GM18498 (cell line): ENCODE measurements around the gene LPCAT4.
"Not testable (repeated sequence)": the region's sequence is repeated elsewhere in the genome, so short reads cannot be mapped to it uniquely, and the experiment has no call there.

Experiments used
- ATAC-seq: cut with Tn5 transposase; IDR thresholded peaks from one replicate; pipeline ENCODE4 v1.9.1; 2021; ENCODE audit warnings: mild to moderate bottlenecking, moderate library complexity; ENCODE audit not compliant: unreplicated experiment

The LPCAT4 gene

DNA sequence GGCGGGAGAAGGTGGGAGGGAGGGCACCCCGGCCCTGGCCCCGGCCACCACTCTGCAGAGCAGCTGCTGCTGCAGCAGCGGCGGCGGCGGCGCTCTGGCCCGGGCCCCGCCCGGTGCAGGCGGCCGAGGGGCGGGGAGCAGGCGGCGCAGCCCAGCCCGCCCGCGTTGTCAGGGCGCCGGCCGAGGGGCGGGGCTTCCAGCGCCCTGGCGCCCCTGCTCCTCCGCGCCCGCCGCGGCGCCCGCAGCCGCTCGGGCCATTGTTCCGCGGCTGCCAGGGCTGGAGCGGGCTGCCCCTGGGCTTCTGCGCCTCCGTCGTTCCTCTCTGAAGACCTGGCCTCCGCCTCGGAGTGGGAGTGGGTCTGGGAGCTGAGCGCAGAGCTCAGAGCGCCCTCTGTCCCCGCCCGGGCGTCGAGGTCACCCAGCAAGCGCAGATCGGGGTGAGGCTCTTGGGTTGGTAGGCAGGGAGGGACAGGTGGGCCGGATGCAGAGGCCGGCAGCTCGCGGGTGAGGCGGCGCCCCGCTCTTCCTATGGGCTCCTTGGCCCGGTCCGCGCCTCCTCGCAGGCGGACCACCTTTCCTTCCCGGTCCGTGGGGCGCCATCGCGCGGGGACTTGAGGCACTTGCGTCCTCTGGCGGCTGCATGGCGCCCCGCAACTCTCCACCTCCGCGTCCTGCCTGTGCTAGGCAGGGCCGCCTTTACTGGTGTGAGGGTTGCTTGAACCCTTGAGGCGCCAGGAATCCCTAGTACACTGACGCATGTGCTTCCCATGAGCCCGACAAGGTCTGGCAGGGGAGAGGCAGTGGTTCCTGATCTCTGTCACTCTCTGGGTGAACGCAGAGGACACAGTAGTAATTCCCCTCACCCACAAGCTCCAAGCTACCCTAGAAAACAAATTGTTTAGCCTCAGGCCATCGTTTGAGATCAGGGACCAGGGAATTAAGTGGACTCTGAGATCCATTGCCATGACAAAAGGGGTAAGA lies at the start of gene LPCAT4:
Gene LPCAT4 (minus strand): TSS at position 96 of the 981 bp plus-strand sequence. CDS start 96 bp downstream, outside the sequence.
- peak; percentile 87 for ATAC-seq

DNA sequence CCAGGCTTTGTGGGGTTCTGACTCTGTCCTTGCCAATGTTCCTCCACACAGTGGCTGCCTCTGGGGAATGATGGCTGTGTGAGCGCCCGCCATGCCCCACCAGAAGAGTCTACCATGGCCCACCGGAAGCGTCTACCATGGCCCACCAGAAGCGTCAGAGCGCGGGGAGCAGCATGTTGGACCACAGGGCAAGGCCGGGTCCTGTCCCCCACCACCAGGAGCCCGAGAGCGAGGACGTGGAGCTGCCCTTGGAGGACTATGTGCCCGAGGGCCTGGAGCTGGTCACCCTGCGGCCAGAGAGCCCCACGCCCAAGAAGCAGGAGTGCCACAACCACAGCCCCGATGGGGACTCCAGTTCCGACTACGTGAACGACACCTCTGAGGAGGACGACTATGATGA lies 42.5 kb upstream of the LPCAT4 start:
- ATAC-seq = not testable (repeated sequence)

- ATAC-seq = not testable (repeated sequence)
These were observed 42.0 kb upstream of the LPCAT4 start for GRCh38 chr15:34408973-34409372.

DNA sequence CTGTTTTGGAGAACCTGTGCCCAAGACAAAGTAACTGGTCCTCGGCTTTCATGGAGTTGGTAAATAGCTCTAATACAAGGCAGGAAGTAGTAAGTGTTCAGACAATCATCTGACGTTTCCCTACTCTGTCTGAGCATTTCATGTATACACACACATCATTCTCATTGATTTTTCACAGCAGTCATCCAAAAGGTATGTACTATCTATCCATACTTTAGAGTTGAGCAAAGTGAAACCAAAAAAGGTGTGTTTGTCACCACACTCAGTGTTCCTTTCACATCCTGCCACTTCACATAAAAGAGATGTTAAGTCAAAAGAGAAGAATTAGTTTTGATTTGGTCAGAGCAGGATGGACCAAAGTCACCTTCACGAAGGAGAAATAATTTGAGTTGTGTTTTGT lies 36.9 kb upstream of the LPCAT4 start:
- ATAC-seq = not testable (repeated sequence)

DNA sequence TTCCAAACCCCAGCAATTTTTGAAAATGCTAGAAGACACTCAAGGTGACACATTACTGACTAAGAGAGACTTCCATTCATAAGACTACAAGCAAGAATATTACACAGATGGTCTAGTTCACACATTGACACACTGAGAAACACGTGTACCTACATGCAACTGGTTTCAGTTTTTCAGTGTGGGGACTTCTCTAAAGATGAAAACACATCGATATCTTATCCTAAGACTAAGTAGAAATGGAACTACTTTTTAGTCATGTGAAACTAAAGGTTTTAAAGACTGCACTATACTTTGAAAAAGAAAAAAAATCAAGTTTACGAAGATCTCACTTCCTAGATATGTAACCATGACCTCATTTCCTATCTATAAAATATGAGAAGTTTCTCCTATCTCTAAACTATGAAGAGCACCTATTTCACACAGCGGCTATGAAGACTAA lies 36.2 kb upstream of the LPCAT4 start:
- ATAC-seq = peak; percentile 61

- not testable (repeated sequence) for ATAC-seq
These were observed 30.8 kb upstream of the LPCAT4 start for GRCh38 chr15:34397637-34398259.

DNA sequence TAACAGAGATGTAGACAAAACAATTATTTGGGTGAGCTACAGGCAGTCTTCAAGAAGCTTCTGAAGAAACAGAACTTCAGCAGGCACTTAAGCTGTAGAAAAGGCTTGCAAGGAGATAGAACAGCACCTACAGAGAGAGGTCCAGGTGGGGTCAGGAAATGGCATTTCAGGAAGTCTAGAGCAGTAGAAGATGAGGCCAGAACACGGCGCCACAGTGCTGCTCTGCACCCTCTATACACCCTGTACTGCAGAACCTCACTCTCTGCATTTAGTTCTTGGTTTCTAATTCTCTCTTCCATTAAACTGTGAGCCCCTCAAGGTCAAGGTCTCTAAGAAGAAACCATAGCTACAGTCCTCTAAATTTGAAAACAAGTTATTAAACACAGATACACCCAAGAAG lies 26.0 kb upstream of the LPCAT4 start:
- ATAC-seq = not testable (repeated sequence)

- not testable (repeated sequence) for ATAC-seq
These were observed 22.6 kb upstream of the LPCAT4 start for GRCh38 chr15:34389594-34390086.

- not testable (repeated sequence) for ATAC-seq
These were observed 15.0 kb upstream of the LPCAT4 start for GRCh38 chr15:34381829-34382521.

DNA sequence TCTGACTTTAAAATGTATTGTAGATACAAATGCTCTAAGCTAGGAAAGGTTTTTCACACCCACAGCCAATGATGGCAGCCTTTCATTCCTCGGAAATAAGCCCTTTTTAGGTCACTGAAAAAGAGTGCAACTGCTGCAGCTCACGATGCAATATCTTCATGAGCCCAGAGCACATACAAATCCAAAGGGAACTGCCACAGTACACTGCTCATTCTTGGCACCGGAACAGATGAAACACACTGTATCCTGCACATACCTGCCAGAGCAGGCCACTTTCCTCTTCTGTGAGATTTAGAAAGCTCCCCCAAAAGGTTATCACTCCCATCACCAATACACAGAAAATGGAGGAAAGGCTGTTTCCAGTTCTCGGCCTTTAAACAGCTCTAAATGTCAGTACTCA lies 13.5 kb upstream of the LPCAT4 start:
- not testable (repeated sequence) for ATAC-seq

DNA sequence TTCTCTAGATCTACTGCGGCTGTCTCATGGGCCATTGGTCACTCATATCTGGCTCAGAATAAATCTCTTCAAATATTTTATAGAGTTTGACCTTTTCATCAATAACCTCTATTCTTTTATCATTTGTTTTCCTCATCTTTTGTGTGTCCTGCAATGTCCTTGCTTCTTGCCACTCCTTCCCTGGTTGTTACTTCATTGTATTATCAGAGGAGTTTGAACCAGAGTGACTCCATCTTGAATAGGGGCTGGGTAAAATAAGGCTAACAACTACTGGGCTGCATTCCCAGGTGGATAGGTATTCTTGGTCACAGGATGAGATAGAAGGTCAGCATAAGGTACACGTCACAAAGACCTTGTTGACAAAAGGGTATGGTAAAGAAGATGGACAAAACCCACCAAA lies 9.9 kb upstream of the LPCAT4 start:
- ATAC-seq = no peak

DNA sequence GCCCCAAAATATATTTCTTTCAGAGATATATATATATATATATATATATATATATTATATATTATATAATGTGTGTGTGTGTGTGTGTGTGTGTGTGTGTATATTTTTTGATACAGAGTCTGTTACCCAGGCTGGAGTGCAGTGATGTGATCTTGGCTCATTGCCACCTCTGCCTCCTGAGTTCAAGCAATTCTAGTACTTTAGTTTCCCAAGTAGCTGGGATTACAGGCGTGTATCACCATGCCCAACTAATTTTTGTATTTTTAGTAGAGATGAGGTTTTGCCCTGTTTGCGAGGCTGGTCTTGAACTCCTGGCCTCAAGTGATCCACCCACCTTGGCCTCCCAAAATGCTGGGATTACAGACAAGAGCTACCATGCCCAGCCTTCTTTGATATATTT lies 8.5 kb upstream of the LPCAT4 start:
- ATAC-seq = not testable (repeated sequence)

- no peak for ATAC-seq
These were observed 7.8 kb upstream of the LPCAT4 start for GRCh38 chr15:34374816-34375215.

GRCh38 chr15:34373951-34374350 lies 7.0 kb upstream of the LPCAT4 start:
- no peak for ATAC-seq

- ATAC-seq = no peak
These were observed 3.6 kb upstream of the LPCAT4 start for GRCh38 chr15:34370643-34371042.

GRCh38 chr15:34370129-34370528 lies 3.1 kb upstream of the LPCAT4 start:
- ATAC-seq = no peak

DNA sequence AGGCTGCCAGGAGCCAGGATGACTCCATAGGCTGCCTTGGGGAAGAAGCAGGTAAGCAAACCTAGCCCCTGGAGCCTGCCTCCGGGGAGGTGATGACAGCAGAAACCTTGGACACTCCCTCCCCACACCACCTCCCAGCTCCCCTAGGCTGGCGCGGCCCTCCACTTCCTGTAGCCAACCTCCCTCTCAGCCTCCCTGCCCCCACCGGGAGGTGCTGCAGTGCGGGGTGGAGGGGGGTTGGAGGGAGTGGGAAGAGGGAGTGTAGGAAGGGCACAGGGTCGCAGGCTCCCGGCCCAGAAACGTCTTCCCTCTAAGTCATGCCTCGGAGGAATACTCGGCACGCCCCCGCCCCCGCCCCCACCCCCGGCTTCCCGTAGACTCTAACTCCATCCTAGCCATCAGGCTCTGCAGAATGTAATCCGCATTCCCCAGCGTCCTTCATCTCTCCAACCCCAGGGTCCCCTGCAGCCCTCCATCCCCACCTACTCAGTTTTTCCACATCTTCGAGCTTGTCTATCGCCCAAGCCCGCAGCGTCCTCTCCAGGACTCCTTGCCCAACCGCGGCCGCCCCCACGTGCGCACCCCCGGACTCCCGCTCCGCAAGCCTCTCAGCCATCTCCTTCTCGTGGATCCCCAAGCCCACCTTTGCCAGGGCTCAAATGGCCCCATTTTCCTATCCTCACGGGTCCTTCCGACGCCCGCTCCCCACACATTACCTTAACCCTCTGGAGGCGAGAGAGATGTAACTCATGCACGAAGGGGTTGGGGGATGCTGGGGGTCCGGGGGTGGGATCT lies 528 bp downstream of the LPCAT4 start:
- no peak for ATAC-seq

DNA sequence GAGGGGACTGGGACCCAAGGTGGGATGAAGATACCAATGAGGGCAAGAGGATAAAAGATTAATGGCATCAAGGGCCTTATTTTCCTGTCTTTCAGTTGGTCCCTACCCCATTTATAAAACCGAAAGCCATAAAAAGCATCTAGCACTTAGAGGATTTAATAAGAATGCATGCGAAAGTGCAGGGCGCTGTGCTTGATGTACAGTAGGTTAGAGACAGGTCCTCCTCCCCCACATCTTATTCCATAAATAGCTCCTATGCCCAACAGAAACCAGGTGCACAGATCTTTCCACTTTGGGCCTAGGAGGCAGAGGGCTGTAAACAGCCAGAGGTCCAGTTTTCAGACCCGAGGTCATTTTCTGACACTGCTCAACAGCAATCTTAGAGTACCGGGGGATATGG lies 1.2 kb downstream of the LPCAT4 start:
- no peak for ATAC-seq

- no peak for ATAC-seq
These were observed 1.7 kb downstream of the LPCAT4 start for GRCh38 chr15:34365091-34365825.

- ATAC-seq = no peak
These were observed 3.0 kb downstream of the LPCAT4 start for GRCh38 chr15:34364041-34364440.
